Measurements from ENCODE around the gene FAM163B. TPM values are rescaled to one million over a fixed set of nuclear protein-coding genes. Genes with fewer than 3 reads are reported as not detected.
"Not testable (repeated sequence)": the region's sequence is repeated elsewhere in the genome, so short reads cannot be mapped to it uniquely, and the experiment has no call there.

The FAM163B gene
- polyA plus RNA-seq, 3 donors: 0.25 to 0.38 (median 0.33) TPM

DNA sequence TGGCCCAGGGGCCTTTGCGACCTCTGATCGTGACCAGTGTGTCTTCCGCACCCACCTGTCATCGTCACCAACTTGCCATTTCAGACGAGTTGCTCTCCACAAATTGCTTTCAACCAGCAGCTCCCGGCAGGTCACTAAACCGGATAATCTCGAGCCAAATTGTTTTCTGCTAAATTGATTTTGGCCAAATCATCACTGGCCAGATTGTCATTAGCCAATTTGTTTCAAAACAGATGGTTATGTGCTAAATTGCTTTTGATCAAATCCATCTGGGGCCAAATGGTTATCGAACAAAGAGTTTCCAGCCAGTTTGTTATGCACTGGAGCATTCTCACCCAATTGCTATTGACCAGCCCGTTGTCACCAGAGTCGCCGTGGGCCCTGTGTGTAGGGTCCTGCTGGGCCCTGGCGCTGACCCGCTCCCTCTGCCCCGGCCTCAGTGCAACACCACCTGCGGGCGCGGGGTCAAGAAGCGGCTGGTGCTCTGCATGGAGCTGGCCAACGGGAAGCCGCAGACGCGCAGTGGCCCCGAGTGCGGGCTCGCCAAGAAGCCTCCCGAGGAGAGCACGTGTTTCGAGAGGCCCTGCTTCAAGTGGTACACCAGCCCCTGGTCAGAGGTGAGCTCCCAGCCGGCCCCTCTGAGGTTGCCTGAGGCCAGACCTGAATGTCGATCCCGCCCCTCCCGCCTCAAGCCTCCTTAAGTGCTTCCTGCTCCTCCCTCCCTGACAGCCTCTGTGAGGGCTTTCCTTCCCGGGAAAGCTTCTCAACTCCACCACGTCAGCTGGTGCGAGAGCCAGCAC is 39.1 kb downstream of the FAM163B start:
- DNase-seq: no peak

DNA sequence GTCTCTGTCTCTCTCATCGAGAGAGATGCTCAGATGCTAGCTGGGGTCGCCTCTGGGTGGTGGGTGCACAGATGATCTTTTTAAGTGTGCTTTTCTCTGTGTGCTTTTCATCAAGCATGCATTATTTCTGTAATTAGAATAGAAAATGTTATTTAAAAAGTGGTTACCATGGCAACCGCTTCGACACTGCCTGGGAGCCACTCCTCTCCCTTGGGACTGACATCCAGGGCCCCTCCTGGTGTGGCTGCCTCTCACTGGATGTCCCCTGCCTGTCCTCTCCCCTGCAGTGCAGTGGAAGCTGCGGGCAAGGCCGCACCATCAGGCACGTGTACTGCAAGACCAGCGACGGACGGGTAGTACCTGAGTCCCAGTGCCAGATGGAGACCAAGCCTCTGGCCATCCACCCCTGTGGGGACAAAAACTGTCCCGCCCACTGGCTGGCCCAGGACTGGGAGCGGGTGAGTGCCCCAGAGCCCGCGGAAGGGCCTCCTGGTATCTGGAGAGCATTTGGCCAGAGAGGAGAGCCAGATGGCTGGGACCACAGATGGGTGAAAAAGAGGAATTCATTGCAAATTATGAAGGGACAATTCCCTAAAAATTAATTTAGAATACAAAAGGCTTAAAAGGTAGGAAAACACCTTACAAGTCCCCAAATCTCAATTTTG is 39.9 kb downstream of the FAM163B start:
- no peak for DNase-seq

DNA sequence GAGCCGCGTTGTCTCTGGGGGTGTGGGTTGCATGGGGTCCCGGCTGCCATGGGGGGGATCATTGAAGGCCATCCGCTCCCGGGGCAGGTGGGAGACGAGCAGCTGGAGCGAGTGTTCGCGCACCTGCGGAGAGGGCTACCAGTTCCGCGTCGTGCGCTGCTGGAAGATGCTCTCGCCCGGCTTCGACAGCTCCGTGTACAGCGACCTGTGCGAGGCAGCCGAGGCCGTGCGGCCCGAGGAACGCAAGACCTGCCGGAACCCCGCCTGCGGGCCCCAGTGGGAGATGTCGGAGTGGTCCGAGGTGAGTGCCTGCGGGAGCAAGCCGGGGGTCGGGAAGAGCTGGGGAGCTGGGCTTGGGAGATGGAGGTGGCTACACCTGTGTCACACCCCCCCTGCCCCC is 41.0 kb downstream of the FAM163B start:
- no peak for DNase-seq

DNA sequence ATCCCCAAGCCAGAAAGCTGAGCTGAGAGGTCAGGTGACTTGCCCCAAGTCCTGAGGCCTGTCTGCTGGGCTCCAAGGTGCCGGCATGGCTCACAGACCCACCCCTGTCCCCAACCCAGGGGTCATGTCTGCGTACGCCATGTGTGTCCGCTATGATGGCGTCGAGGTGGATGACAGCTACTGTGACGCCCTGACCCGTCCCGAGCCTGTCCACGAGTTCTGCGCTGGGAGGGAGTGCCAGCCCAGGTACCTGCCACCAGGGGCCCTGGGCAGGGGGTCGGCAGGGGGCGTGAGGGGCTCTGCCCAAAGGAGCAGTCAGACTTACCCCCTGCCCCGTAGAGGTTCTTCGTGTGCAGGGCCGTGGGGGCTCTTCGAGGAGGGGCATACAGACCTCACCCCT is 42.4 kb downstream of the FAM163B start:
- DNase-seq: no peak

DNA sequence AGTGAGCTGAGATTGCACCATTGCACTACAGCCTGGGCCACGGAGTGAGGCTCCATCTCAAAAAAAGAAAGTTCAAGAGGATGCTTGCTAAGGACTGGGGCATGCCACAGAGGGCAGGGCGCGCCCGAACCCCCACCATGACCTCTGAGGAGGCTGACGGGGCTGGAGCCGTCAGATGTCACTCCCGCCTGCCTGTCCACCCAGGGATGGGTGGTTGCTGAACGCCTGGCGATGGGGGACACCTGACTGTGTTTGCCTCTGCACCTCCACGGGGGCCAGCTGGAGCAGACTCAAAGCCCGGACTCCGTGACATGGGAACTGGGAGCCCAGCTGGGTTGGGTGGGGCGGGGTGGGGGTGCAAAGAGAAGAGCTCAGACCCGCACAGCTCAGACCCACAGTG is 42.8 kb downstream of the FAM163B start:
- no peak for DNase-seq

DNA sequence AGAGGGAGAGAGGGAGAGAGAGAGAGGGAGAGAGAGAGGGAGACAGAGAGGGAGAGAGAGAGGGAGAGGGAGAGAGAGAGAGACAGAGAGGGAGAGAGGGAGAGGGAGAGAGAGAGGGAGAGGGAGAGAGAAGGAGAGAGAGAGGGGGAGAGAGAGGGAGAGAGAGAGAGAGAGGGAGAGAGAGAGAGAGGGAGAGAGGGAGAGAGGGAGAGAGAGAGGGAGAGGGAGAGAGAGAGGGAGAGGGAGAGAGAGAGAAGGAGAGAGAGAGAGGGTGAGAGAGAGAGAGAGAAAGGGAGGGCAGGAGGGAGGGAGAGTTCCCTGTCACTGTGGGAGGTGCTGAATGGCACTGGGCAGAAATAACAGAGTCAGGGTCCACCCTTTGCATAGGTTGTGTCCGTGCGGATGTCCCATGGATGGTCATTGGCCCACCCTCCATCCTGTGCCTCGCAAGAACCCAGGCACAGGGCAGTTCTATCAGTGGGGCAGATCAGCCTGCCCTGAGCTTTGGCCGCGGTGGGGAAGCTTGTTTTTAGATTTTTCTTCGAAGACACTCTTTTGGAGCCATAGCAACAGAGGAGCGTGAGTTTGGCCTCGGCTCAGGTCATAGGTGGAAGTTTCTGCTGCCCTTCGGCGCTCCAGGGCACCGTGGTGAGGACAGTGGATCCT is 44.6 kb downstream of the FAM163B start:
- DNase-seq: no peak

DNA sequence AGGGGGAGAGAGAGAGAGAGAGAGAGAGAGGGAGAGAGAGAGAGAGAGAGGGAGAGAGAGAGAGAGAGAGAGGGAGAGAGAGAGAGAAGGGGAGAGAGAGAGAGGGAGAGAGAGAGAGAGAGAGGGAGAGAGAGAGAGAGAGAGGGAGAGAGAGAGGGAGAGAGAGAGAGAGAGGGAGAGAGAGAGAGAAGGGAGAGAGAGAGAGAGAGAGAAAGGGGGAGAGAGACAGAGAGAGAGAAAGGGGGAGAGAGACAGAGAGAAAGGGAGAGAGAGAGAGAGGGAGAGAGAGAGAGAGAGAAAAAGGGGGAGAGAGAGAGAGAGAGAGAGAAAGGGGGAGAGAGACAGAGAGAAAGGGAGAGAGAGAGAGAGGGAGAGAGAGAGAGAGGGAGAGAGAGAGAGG is 45.4 kb downstream of the FAM163B start:
- DNase-seq: not testable (repeated sequence)

DNA sequence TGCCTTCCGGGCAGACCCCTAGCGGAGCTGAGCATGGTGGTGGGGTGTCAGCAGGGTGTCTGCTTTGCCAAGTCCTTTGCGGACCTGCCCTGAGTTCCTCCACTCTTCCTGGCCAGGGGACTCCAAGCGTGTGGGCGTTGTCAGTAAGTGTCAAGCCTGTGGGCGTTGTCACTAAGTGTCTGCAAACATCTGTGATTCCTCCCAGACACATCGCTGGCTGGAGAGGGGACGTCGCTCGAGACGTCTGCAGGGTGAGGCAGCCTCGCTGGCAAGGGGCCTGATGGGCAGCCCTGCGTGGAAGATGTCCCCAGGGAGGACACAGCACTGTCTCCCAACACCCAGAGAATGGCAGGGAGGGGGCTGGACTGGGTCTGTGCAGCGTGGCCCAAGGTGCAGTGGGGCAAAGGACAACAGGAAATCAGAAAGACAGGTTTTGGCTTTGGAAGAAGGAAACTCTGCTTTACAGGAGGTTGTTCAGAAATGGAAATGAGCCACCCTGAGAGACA is 45.8 kb downstream of the FAM163B start:
- DNase-seq: no peak

DNA sequence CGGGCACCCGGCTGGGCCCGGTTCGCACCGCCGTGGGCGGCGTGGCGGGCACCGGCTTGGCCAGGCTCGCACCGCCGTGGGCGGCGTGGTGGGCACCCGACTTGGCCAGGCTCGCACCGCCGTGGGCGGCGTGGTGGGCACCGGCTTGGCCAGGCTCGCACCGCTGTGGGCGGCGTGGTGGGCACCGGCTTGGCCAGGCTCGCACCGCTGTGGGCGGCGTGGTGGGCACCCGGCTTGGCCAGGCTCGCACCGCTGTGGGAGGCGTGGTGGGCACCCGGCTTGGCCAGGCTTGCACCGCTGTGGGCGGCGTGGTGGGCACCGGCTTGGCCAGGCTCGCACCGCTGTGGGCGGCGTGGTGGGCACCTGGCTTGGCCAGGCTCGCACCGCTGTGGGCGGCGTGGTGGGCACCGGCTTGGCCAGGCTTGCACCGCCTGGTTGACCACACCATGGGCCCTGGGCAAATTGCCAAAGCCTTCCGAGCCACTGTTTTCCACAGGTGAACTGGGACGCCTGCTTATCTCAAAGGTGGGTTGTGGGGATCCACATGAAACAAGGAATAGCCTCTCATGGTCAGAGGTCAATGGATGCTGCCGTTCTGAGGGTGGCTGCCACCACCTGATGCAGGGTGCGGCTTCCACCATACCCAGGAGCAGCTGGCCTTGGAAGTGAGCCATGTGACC is 46.4 kb downstream of the FAM163B start:
- no peak for DNase-seq

DNA sequence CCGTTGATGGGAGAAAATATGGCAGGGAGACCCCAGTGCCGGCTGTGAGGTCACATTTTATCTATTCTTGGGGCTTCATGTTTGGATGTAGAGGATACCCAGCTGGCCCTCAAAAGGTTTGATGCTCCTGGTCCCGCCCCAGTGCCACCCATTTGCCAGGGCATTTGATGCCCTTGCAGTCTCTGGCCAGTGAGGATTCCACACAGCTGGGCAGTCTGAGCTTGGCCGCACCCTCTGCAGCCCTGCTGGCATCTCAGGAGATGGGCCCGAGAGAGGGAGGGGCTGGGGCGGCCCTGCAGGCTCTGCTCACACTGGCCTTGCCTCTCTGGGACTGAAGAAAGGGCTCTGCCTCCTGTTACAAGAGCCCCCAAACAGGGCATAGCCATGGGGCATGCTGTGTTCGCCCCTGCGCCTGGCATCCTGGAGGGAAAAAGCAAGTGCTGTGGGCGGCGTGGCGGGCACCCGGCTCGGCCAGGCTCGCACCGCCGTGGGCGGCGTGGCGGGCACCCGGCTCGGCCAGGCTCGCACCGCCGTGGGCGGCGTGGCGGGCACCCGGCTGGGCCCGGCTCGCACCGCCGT is 47.1 kb downstream of the FAM163B start:
- no peak for DNase-seq

DNA sequence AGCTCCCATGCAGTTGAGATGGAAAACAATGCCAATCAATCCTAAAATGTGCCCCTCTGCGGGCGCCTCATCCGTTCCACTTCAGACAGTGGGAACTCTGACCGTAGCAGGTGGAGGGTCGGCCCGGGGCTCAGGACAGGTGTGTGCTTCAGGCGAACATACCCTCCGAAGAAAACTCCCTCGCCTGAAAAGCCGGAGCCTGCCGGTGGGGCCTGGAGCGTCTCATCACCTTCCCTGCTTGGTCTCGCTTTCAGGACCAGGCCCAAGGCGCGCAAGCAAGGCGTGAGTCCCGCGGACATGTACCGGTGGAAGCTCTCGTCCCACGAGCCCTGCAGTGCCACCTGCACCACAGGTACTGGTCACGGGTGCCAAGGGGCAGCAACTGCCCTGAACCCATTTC is 48.2 kb downstream of the FAM163B start:
- no peak for DNase-seq

DNA sequence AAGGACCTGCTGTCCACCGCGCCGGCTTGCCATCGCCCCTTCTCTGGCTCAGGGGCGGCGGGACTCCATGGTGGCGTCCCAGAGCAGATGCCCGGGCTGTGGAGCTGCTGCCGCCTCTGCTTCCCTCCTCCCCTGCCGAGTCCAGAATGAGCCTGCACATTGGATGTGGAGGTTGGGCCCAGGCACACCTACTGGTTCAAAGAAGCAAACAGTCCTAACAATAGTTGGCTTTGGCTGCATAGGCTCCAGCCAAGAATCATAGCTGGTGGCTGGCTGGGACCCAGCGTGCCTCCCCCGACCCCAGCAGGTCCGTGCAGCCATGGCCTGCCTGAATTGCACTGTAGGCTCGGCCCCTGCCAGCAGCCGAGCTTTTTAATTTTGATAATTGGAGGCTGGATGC is 48.9 kb downstream of the FAM163B start:
- no peak for DNase-seq

DNA sequence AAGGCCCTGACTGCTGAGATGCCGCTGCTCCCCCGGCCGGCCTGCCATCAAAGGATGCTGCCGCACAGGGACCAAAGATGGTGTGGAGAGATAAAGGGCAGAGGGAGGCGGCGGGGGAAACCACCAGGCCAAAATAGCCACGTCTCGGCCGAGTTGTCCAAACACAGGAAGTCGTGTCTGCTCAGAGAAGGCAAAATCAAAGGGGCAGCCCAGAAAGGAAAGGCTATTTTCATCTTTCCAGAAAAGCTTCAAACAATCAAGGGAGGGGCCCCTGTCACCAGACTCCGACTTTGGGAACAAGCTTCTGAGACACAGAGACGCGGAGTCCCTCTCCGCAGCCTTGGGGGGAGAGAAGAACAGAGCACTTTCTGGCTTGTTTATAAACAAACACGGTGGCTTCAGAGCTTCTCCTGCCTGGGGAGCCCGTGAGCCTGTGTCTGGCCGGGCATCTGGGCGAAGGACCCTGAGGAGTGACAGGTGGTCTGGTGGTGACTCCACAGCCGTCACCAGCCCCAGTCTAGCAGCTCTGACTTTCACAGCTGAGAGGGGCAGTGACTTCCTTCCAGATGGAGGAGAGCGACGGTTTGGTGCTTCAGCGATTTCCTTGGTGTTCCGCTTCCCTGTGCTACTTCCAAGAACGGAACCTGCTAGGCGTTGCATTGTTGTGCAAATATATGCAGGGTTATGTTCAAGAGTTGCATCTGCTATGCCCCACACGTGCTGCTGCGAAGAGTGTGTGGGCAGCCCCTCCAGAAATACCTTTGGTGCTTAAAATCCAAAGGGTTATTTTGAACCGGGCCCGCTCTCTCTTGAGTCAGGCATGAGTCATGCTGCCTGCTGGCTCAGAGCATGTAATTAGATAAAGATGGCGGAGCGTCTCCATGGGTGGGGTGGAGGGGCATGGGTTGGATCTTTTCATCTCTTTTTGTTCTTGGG is 50.7 kb downstream of the FAM163B start:
- DNase-seq: no peak

DNA sequence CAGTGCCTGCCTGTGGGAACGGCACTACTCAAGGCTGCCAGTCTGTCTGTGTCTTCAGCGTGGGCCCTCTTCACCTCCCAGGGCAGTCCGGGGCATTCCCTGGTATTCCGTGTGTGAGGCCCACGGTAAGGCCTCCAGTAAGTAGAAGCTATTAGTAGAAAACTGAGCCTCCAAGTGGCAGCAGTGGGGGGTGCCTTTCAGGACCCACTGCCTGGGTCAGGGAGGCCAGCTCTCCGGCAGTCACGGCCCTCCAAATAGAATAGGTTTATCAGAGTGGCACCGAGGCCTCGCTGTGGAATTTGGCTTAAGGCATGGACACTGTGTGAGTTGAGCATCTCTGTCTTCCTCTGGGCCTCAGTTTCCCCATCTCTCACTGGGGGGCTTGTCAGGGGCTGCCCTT is 51.6 kb downstream of the FAM163B start:
- no peak for DNase-seq

DNA sequence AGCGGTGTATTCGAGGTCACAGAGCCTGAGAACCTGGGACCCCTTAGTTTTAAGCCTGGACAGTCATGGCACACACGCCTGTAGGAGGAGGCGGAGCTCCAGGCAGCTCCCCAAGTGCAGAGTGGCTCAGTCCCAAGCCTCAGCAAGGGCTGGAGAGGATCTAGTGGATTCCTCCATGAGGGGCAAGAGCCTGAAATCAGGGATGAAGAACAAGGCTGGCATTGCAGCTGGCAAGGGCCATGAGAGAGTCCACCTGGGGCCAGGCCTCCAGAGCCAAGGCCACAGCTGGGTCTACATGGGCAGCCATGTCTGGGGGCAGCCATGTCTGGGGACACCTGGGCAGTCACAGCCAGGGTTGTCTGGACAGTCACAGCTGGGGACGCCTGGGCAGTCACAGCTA is 52.8 kb downstream of the FAM163B start:
- no peak for DNase-seq

DNA sequence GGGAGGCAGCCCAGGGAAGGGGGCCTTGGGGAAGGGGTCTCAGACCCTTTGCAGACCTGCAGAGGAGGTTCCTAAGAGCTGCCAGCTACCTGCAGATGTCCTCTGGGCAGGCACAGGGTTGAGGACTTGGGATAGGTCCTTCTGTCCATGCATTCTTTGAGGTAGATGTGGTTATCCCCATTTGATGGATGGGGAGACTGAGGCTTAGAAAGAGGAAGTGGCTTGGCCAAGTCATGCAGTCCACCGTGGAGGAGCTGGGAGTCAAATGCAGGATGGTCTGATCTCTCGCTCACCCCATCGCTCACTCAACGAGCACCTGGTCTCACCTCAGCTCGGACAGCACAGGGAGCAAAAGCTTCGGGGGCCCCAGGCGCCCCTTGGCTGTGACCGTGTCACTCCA is 54.5 kb downstream of the FAM163B start:
- DNase-seq: no peak

DNA sequence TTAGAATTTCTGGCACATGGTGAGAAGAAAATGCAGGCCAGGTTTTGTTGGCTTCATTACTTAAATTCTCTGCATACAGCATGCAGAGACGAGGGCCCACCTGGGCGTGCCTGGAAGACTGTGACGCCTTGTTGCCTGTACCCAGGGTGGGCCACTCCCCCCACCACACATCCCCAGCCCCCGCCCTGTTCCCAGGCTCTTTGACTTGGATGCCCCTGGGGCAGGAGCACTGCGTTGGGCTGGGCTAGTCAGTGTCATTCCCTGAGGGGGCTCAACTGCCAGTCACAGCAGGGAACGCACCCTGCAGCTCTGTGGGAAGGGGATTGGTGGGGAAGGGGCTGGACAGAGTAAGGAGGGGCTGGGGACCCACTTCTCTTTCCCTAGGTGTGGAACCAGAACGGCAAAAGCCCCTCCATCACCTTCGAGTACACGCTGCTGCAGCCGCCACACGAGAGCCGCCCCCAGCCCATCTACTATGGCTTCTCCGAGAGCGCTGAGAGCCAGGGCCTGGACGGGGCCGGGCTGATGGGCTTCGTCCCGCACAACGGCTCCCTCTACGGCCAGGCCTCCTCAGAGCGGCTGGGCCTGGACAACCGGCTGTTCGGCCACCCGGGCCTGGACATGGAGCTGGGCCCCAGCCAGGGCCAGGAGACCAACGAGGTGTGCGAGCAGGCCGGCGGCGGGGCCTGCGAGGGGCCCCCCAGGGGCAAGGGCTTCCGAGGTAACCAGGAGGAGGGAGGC is 55.0 kb downstream of the FAM163B start:
- DNase-seq: no peak

DNA sequence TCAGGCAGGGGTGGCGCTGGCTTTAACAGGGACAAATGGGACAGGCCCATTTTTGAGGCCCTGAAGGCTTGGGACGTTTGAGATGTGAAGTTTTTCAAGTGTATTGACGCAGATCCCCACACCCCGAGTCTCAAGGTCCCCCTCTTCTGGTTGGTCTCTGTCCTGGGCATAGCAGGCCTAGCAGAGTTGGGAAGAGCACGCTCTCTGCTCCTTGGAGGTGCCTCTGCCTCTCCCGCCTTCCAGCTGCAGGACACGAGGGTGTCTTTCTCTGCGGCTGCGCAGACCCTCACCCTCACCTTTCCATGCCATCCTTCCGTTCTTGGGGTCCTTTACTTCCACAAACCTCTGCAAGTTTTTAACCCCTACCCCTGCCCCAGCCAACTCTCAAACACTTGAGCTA is 56.1 kb downstream of the FAM163B start:
- no peak for DNase-seq

DNA sequence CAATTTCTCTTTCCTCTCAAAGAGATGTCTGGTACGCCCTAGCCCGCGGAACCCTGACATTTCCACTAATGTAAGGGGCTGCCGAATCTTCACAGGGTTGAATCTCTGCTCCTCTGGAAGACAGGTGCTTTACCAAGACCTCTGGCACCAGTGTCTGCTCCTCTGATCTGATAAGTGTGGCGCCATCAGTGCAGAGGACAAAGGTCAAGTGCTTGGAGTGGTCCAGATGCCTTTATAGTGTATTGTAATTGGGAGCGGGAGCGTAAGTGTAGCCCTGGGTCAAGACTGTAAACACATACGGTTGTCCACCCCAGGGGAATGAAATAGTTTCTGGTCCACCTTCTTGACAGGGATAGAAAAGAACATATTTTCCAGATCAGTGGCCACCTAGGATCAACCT is 57.0 kb downstream of the FAM163B start:
- no peak for DNase-seq

DNA sequence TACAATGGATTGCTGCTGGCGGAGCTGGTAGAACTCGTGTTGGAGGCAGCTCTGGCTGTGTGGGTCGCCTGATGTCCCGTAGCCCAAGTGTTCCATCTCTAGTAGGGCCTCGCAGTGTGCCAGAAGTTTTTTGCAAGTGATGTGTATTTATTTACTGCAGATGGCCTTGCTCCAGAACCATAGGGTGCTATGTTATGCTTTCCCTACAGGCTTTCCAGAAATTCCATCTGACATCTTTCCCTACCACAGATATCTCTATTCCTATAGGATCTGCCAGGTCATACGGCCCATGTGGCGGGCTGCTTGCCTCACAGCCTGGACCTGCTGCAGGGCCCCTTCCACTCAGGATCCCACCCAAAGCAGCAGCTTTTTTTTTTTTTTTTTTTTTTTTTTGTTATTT is 57.7 kb downstream of the FAM163B start:
- no peak for DNase-seq
